Liver (tissue), 9 donors: ENCODE measurements around the gene LDLRAD4. TPM values are rescaled to one million over a fixed set of nuclear protein-coding genes. Genes with fewer than 3 reads are reported as not detected.

Source experiments
- DNase-seq: peaks from one replicate; pipeline ENCODE4 v3.0.0-alpha.2; 2017; ENCODE audit warnings: low spot score
- H3K27ac ChIP-seq, 2 donors: one replicate each; pipeline ENCODE4 v1.7.0; 2013; ENCODE audit warnings: inconsistent platforms in 2 of 2, low read length in 2 of 2, control low read depth in 1 of 2, low read depth in 1 of 2, mild to moderate bottlenecking in 1 of 2
- H3K27me3 ChIP-seq, 4 donors: one replicate each; pipeline versions ENCODE4 v1.6.1 to v1.7.0; 2013; ENCODE audit warnings: low read length in 3 of 4, inconsistent platforms in 1 of 4, mild to moderate bottlenecking in 1 of 4, moderate library complexity in 1 of 4; ENCODE audit not compliant: control insufficient read depth in 4 of 4, insufficient read depth in 4 of 4
- H3K36me3 ChIP-seq, 4 donors: one replicate each; pipeline versions ENCODE4 v1.6.1 to v1.7.0; 2013; ENCODE audit warnings: low read length in 3 of 4, mild to moderate bottlenecking in 3 of 4, low read depth in 1 of 4, moderate library complexity in 1 of 4; ENCODE audit not compliant: control insufficient read depth in 4 of 4, insufficient read depth in 3 of 4
- H3K4me1 ChIP-seq, 4 donors: one replicate each; pipeline versions ENCODE4 v1.6.1 to v1.7.0; 2013; ENCODE audit warnings: low read length in 3 of 4, mild to moderate bottlenecking in 3 of 4, moderate library complexity in 1 of 4; ENCODE audit not compliant: control insufficient read depth in 4 of 4, insufficient read depth in 4 of 4
- H3K4me3 ChIP-seq, 3 donors: one replicate each; pipeline versions ENCODE4 v1.6.1 to v1.7.0; 2013; ENCODE audit warnings: low read length in 3 of 3, control low read depth in 1 of 3, low read depth in 1 of 3, mild to moderate bottlenecking in 1 of 3
- H3K9ac ChIP-seq, 2 donors: one replicate each; pipeline ENCODE4 v1.7.0; 2013; ENCODE audit warnings: low read length in 2 of 2, mild to moderate bottlenecking in 2 of 2, moderate library complexity in 2 of 2, control low read depth in 1 of 2, low read depth in 1 of 2
- H3K9me3 ChIP-seq, 4 donors: one replicate each; pipeline versions ENCODE4 v1.6.1 to v1.7.0; 2013; ENCODE audit warnings: low read length in 3 of 4; ENCODE audit not compliant: control insufficient read depth in 4 of 4
- ATF3 ChIP-seq: IDR thresholded peaks from 2 replicates; pipeline ENCODE4 v1.6.1; 2016; ENCODE audit warnings: antibody characterized with exemption
- GABPA ChIP-seq, 2 donors: IDR thresholded peaks in 1 of 2; conservative IDR thresholded peaks in 1 of 2; 2 replicates each; pipeline ENCODE4 v1.6.1; 2016; ENCODE audit warnings: antibody characterized with exemption in 2 of 2, mild to moderate bottlenecking in 1 of 2, moderate library complexity in 1 of 2
- HNF4A ChIP-seq, 2 donors: conservative IDR thresholded peaks; 2 replicates each; pipeline ENCODE4 v1.6.1; 2016; ENCODE audit warnings: antibody characterized with exemption in 2 of 2, mild to moderate bottlenecking in 2 of 2
- HNF4G ChIP-seq: IDR thresholded peaks from 2 replicates; pipeline ENCODE4 v1.6.1; 2016; ENCODE audit warnings: antibody characterized with exemption
- JUND ChIP-seq, 2 donors: IDR thresholded peaks; 2 replicates each; pipeline ENCODE4 v1.6.1; 2016; ENCODE audit warnings: antibody characterized with exemption in 2 of 2
- RXRA ChIP-seq, 2 donors: IDR thresholded peaks; 2 replicates each; pipeline ENCODE4 v1.6.1; 2017 to 2018; ENCODE audit warnings: antibody characterized with exemption in 2 of 2, mild to moderate bottlenecking in 1 of 2
- SP1 ChIP-seq: IDR thresholded peaks from 2 replicates; pipeline ENCODE4 v1.6.1; 2018; ENCODE audit warnings: antibody characterized with exemption, mild to moderate bottlenecking
- TAF1 ChIP-seq: conservative IDR thresholded peaks from 2 replicates; pipeline ENCODE4 v1.6.1; 2016; ENCODE audit warnings: antibody characterized with exemption, mild to moderate bottlenecking
- YY1 ChIP-seq: IDR thresholded peaks from 2 replicates; pipeline ENCODE4 v1.6.1; 2016; ENCODE audit warnings: antibody characterized with exemption, mild to moderate bottlenecking
- WGBS: extraction: QIAGEN DNeasy Blood & Tissue Kit; methylation state at CpG from one replicate; pipeline ENCODE4 v1.1.7; 2013; 5-methylcytosine and 5-hydroxymethylcytosine counted together
- polyA plus RNA-seq, 2 donors: library from polyadenylated mRNA; stranded (reverse) in 1 of 2; unstranded in 1 of 2; fragments of 200-250 nt in 1 of 2; fragments of >200 nt in 1 of 2; fragmentation: Nextera tagmentation in 1 of 2; extraction: Ambion mirVana in 1 of 2; gene quantifications; one replicate each; pipeline versions ENCODE4 v1.2.1 to v1.2.3, GENCODE V29; 2013 to 2015
- total RNA-seq, 2 donors: library from RNA; depleted of rRNA; stranded (reverse); fragments of >200 nt; gene quantifications; one replicate each; pipeline ENCODE4 v1.2.3, GENCODE V29; 2014
- TF ChIP-seq, protein P1 (sequence below): IDR thresholded peaks from 2 replicates; pipeline ENCODE4 v1.6.1; 2016; ENCODE audit warnings: antibody characterized with exemption, mild to moderate bottlenecking
- TF ChIP-seq, protein P2 (sequence below): IDR thresholded peaks from 2 replicates; pipeline ENCODE4 v1.6.1; 2016; ENCODE audit warnings: antibody characterized with exemption
- TF ChIP-seq, protein P3 (sequence below): fragments of 150-350 bp; IDR thresholded peaks from 2 replicates; pipeline ENCODE4 v1.5.1; 2017; ENCODE audit warnings: improper control_type of control experiment, low read depth, low read length; ENCODE audit not compliant: missing input control
- donor health status: healthy.
- donor health status: healthy.
- donor health status: healthy.
- donor health status: healthy.
- donor health status: healthy.

LDLRAD4 gene
- total and polyA plus RNA-seq, 4 donors: 4.8 to 41.7 (median 12.7) TPM

DNA sequence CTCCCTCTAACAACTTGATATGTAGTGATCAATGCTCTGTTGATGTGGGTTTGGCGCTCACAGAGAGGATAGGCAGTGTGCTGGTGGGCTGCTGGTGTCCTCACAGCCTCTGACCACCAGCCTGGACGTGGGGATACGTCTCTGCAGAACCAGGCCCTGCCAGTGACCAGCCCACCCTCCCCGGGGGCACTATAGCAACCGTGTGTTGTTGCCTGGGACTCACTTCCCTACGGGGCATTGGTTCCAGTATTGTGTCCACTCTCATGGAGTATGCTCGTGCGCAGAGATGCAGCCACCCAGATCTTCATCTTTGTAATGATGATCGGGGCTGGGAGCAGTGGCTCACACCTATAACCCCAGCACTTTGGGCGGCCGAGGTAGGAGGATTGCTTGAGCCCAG lies 180.1 kb downstream of the LDLRAD4 start:
- Histone ChIP-seq H3K9me3 (no peaks in the 10 kb centered on the region), H3K36me3 (peaks cover 0 to 8% (median 5%) of the 10 kb centered on the region in 4 donors), H3K4me1 (peaks cover 0 to 5% (median 1%) of the 10 kb centered on the region in 4 donors), H3K27ac (no peak overlapping the region), H3K4me3 (no peak overlapping the region), H3K9ac (no peak overlapping the region), H3K27me3 (no peaks in the 10 kb centered on the region)
- TF ChIP-seq RXRA (IDR thresholded peaks at IDR 0.05): no peak
- no peak for TF ChIP-seq SP1
- TF ChIP-seq TAF1: no peak
- TF ChIP-seq, protein P1, sequence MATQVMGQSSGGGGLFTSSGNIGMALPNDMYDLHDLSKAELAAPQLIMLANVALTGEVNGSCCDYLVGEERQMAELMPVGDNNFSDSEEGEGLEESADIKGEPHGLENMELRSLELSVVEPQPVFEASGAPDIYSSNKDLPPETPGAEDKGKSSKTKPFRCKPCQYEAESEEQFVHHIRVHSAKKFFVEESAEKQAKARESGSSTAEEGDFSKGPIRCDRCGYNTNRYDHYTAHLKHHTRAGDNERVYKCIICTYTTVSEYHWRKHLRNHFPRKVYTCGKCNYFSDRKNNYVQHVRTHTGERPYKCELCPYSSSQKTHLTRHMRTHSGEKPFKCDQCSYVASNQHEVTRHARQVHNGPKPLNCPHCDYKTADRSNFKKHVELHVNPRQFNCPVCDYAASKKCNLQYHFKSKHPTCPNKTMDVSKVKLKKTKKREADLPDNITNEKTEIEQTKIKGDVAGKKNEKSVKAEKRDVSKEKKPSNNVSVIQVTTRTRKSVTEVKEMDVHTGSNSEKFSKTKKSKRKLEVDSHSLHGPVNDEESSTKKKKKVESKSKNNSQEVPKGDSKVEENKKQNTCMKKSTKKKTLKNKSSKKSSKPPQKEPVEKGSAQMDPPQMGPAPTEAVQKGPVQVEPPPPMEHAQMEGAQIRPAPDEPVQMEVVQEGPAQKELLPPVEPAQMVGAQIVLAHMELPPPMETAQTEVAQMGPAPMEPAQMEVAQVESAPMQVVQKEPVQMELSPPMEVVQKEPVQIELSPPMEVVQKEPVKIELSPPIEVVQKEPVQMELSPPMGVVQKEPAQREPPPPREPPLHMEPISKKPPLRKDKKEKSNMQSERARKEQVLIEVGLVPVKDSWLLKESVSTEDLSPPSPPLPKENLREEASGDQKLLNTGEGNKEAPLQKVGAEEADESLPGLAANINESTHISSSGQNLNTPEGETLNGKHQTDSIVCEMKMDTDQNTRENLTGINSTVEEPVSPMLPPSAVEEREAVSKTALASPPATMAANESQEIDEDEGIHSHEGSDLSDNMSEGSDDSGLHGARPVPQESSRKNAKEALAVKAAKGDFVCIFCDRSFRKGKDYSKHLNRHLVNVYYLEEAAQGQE: no peak
- no peak for TF ChIP-seq GABPA (IDR thresholded peaks at IDR 0.05 in 1 of 2, conservative IDR thresholded peaks at IDR 0.05 in 1 of 2)
- 95% methylated on average over 11 of the region's 11 CpGs for WGBS
- no peak for DNase-seq

- Histone ChIP-seq H3K27ac (no peak overlapping the region), H3K36me3 (peaks cover 0 to 7% (median 5%) of the 10 kb centered on the region in 4 donors), H3K27me3 (no peaks in the 10 kb centered on the region), H3K4me3 (no peak overlapping the region), H3K9ac (no peak overlapping the region), H3K4me1 (peaks cover 0 to 3% (median 0%) of the 10 kb centered on the region in 4 donors), H3K9me3 (no peaks in the 10 kb centered on the region)
- DNase-seq: no peak
- 88% methylated on average over 8 of the region's 8 CpGs for WGBS
- TF ChIP-seq JUND (IDR thresholded peaks at IDR 0.05) (no peak), YY1 (no peak), TAF1 (no peak), ATF3 (no peak), RXRA (IDR thresholded peaks at IDR 0.05) (no peak), HNF4G (no peak), HNF4A (conservative IDR thresholded peaks at IDR 0.05) (no peak)
- TF ChIP-seq, protein P2, sequence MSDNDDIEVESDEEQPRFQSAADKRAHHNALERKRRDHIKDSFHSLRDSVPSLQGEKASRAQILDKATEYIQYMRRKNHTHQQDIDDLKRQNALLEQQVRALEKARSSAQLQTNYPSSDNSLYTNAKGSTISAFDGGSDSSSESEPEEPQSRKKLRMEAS: no peak
- TF ChIP-seq, protein P3, sequence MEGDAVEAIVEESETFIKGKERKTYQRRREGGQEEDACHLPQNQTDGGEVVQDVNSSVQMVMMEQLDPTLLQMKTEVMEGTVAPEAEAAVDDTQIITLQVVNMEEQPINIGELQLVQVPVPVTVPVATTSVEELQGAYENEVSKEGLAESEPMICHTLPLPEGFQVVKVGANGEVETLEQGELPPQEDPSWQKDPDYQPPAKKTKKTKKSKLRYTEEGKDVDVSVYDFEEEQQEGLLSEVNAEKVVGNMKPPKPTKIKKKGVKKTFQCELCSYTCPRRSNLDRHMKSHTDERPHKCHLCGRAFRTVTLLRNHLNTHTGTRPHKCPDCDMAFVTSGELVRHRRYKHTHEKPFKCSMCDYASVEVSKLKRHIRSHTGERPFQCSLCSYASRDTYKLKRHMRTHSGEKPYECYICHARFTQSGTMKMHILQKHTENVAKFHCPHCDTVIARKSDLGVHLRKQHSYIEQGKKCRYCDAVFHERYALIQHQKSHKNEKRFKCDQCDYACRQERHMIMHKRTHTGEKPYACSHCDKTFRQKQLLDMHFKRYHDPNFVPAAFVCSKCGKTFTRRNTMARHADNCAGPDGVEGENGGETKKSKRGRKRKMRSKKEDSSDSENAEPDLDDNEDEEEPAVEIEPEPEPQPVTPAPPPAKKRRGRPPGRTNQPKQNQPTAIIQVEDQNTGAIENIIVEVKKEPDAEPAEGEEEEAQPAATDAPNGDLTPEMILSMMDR: no peak
Measured at GRCh38 chr18:13399511-13399910, 181.0 kb downstream of the LDLRAD4 start.
